Activated naive CD4-positive, alpha-beta T cell treated with Interleukin-2 at 50 U/mL for 16 hours (primary cell): ENCODE results near the gene CDHR1.

Experiments
- DNase-seq: peaks from one replicate; pipeline ENCODE4 v3.0.0-alpha.2; 2020

Gene CDHR1

GRCh38 chr10:84235096-84235495 lies 40.8 kb downstream of the CDHR1 start:
- no peak for DNase-seq

- no peak for DNase-seq
These were observed 42.5 kb downstream of the CDHR1 start for GRCh38 chr10:84236807-84237198.

DNA sequence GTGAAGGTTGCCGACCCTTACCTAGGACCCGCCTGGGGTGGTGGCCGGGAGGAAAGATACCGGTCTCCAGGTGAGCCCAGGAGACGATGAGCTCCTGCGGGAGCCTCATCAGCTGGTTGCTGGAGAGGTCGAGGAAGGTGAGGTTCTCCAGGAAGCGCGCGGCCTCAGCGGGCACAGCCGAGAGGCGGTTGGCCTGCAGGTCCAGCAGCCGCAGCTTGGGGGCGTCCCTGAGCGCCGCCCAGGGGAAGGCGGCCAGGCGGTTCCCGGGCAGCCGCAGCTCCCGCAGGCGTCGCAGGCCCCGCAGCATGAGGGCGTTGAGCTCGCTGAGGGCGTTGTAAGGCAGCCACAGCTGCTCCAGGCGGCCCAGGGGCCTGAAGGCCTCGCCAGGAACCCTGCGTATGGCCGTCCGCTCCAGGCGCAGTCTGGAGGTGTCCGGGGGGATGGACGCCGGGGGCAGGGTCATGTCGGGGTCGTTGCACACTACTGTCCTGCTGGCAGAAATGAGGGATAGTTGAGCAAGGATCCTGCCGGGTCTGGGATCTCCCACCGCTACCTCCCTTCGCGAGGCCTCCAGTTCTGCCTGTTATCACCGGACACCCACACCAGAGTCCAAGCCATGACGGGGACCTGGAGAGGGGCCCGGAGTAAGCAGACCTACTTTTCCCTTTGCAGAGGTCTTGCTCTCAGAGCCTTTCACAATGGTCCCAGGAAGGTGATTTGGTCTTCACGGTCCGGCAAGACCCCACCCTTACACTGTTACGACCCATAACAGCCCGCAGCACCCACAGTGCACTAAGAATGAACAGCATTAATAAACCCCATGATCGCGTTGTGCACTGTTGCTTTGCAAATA lies 43.1 kb downstream of the CDHR1 start:
- no peak for DNase-seq

DNA sequence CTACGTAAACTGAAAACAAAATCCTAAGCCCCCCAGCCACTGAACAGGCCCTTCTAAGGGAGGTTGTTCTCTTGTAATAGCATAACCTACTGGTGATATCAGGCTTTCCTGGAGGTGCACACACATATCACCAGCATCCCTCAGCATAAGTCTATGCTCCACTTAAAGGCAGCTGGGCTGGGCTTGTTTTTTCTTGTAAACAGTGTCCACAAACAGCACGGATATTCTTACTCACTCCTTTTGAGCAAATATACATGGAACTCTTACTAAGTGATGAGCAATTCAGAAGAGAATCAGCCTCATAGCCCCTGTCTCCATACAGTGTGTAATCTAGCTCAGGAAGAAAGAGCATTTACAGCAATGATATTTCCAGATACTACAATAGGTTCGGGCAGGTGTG lies 44.6 kb downstream of the CDHR1 start:
- DNase-seq: no peak

- DNase-seq: no peak
These were observed 47.0 kb downstream of the CDHR1 start, which contains the start of gene LRIT1 for GRCh38 chr10:84241185-84241790. LRIT1 (minus strand) TSS chr10:84241546; CDS start chr10:84241439, 107 bp downstream.

DNA sequence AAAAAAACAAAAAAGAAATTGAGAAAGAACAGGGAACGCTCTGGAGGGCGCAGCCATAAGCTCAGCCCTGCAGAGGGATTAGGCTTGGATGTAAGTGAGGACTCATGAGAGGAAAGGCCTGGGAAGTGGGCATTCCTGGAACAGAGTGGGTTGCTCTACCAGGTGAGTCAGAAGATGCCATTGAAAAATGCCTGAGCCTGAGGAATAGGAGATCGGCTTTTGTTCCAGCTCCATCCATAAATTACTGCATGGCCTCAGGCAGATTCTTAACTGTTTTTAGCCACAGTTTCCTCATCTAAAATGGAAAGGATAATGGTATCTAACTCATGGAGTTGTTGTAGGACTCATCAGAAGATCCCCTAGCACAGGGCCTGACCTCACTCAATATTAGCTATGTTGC lies 49.4 kb downstream of the CDHR1 start:
- no peak for DNase-seq

GRCh38 chr10:84244651-84245270 lies 50.4 kb downstream of the CDHR1 start, which contains the start of gene RGR:
RGR (plus strand) TSS chr10:84245053; CDS start chr10:84245091, 38 bp downstream.
- no peak for DNase-seq

GRCh38 chr10:84247496-84247895 lies 53.2 kb downstream of the CDHR1 start:
- DNase-seq: no peak

- no peak for DNase-seq
These were observed 54.5 kb downstream of the CDHR1 start for GRCh38 chr10:84248794-84249193.

GRCh38 chr10:84254552-84255478 lies 60.5 kb downstream of the CDHR1 start:
- DNase-seq: no peak

DNA sequence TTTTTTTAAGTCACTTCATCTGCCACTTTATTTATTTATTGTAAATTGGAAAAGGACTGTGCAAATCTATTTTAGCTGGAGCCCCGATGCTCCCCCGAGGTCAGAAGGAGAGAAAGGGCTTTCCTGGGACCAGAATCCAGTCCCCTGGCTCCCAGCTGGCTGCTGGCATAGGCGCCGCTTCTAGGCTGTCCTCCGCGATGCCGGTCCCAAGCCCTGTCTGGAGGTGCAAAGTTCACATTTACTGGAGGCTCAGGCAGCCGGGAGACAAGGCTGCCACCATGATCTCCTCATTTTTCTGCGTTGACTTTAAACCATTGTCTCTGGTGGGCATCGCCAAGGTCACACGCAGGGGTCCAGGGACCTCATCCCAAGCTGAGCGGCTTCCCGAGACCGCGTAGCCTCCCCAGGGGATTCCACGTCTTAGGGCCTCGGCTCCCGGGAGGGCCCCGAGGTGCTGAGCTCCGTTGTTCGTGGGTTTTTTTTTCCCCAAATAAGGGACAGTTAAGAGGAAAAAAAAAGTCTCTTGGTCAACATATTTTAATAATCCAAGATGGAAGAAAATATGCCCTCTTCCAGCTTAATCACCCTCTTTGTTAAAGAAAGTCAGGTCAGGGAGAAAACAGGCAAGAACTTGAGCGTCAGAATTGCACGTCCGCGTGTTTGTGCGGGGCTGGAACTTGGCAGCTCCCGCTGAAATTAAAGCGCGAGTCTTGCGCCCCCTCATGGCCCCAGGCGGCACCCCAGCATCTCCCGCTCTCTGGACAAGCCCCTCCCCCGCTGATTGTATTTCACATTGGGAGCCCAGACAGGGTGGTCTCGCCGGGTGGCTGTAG lies 62.4 kb downstream of the CDHR1 start:
- DNase-seq: peak; percentile 37

DNA sequence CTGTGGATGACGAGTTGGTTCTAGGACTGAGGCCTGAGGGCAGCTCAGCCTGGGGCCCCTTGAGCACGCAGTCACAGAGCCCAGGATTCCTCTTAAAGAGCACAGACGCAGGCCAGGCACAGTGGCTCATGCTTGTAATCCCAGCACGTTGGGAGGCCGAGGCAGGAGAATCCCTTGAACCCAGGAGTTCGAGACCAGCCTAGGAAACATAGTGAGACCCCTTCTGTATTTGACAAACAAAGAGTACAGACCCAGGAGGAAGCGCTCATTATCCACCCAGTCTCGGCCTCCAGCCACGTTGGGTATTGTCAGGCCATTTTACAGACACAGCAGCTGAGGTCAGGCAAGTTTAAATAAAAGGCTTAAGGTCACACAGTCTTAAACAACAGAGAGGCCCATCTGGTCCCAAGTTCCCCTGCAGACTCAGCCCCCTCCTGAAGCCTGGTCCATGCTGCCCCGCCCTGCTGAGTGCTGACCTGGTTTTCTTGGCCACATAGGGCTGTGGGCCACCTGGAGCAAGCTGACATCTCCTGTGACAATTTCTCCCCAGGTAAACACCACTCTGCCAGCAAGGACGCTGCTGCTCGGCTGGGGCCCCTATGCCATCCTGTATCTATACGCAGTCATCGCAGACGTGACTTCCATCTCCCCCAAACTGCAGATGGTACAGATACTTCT lies 63.1 kb downstream of the CDHR1 start:
- no peak for DNase-seq

- DNase-seq: no peak
These were observed 63.8 kb downstream of the CDHR1 start for GRCh38 chr10:84258034-84258695.

GRCh38 chr10:84261236-84261915 lies 67.0 kb downstream of the CDHR1 start:
- DNase-seq: no peak

DNA sequence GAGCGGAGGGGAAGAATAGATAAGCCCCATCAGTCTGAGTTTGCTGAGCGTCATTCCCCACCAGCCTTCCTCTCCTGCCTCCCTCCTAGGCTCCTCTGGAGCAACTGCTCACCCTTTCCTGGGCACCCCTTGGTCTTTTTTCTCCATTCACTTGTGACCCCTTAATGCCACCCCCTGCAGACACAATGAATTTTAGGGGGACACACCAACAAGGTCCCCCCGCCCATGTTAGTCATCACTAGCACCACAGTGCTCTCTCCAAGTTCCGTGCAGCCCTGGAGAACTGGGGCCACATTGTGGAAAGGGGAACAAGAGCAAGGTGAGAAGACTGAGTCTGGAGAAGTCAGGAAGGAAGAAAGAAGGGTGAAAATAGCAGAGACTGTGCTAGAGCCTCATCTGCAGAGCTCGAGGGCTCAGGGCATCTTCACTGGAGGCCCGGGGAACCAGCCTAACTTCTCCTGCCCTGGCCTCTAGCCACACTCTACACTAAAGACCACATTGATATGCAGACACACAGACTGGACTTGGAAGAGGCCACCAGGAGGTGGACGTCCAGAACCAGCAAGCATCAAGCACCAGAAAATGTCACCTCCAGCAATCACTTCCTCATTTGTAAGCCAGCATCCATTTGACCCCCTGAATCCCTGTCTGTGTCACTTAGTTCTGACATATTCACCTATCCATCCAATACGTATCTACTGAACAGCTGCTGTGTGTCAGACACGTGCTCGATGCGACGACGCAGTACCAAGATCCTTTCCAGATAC lies 68.0 kb downstream of the CDHR1 start:
- DNase-seq: no peak

- DNase-seq: no peak
These were observed 69.4 kb downstream of the CDHR1 start for GRCh38 chr10:84263716-84264115.

DNA sequence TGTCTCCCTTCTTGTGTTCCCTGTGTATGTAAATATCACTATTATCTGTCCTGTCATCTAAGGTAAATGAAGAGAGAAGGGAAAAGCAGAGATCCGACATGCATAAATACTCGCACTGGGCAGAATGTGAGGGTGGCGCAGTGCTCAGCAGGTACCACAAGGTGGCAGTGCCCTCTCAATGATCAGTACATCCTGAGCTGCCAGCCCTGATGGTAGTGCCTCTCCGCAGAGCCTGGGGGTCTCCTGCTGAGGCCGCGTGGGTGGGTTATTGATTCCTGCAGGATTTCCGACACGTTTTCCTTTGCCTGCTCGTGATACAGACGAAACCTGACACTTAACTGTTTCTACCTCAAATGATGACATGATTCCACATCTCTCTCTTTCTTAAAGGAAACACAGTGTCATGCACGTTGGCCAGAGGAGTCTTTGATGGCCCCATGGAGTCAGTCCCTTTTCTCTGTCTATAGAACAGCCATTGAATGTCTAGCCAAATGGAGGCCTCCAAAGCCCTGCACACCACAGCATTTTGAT lies 70.3 kb downstream of the CDHR1 start:
- DNase-seq: peak; percentile 74

GRCh38 chr10:84265418-84265817 lies 71.1 kb downstream of the CDHR1 start:
- DNase-seq: no peak
